Astrocyte (in vitro differentiated cells and primary cell): ENCODE measurements around the gene STK40.

ENCODE experiments used
- CTCF ChIP-seq: IDR thresholded peaks from 2 replicates; pipeline ENCODE4 v1.5.1; 2011; ENCODE audit warnings: low read depth, mild to moderate bottlenecking, inconsistent platforms, low read length, moderate library complexity; ENCODE audit not compliant: insufficient read depth
- EZH2 ChIP-seq: IDR thresholded peaks from 2 replicates; pipeline ENCODE4 v1.6.1; 2012; ENCODE audit warnings: mild to moderate bottlenecking, low read length, inconsistent platforms; ENCODE audit not compliant: insufficient read depth

- TF ChIP-seq CTCF (no peak), EZH2 (no peak)
Measured at GRCh38 chr1:36341626-36342320, 44.0 kb downstream of the STK40 start.
